Spleen (tissue), 11 donors: Measurements from ENCODE around the gene RAB40B. TPM values are rescaled to one million over a fixed set of nuclear protein-coding genes. Genes with fewer than 3 reads are reported as not detected.
A peak's percentile ranks its signal among the peaks of the same experiment; 100 is the strongest.

Source experiments
- DNase-seq: peaks from one replicate; pipeline ENCODE4 v3.0.0-alpha.2; 2020
- H3K27ac ChIP-seq, 8 donors: fragments of 200-600 bp; sonication (generic) in 7 of 8; 1 replicate in 4 of 8; 2 replicates in 4 of 8; pipeline versions ENCODE4 v1.5.0 to v1.8.0; 2016 to 2021; ENCODE audit warnings: inconsistent platforms in 4 of 8, mild to moderate bottlenecking in 4 of 8, moderate library complexity in 1 of 8
- H3K27me3 ChIP-seq, 7 donors: fragments of 200-600 bp; sonication (generic) in 6 of 7; replicated peaks in 1 of 7; 1 replicate in 4 of 7; 2 replicates in 3 of 7; pipeline versions ENCODE4 v1.5.0 to v1.8.0; 2016 to 2021; ENCODE audit warnings: inconsistent platforms in 3 of 7, mild to moderate bottlenecking in 1 of 7
- H3K36me3 ChIP-seq, 6 donors: fragments of 200-600 bp; sonication (generic) in 5 of 6; 1 replicate in 4 of 6; 2 replicates in 2 of 6; pipeline versions ENCODE4 v1.5.0 to v1.8.0; 2016 to 2021; ENCODE audit warnings: inconsistent platforms in 2 of 6
- H3K4me1 ChIP-seq, 6 donors: fragments of 200-600 bp; sonication (generic) in 5 of 6; 1 replicate in 3 of 6; 2 replicates in 3 of 6; pipeline versions ENCODE4 v1.5.0 to v1.8.0; 2016 to 2021; ENCODE audit warnings: inconsistent platforms in 3 of 6
- H3K4me3 ChIP-seq, 8 donors: fragments of 200-600 bp; sonication (generic) in 7 of 8; 1 replicate in 4 of 8; 2 replicates in 4 of 8; pipeline versions ENCODE4 v1.5.0 to v1.8.0; 2016 to 2021; ENCODE audit warnings: inconsistent platforms in 4 of 8, mild to moderate bottlenecking in 4 of 8, moderate library complexity in 2 of 8
- H3K9me3 ChIP-seq, 8 donors: fragments of 200-600 bp; sonication (generic) in 7 of 8; 1 replicate in 4 of 8; 2 replicates in 4 of 8; pipeline versions ENCODE4 v1.5.0 to v1.8.0; 2016 to 2021; ENCODE audit warnings: inconsistent platforms in 4 of 8
- POLR2A ChIP-seq, 3 donors: fragments of 450-650 bp; IDR thresholded peaks; one replicate each; pipeline ENCODE4 v1.5.1; 2017; ENCODE audit warnings: antibody characterized with exemption in 3 of 3, mild to moderate bottlenecking in 1 of 3
- POLR2AphosphoS5 ChIP-seq, 3 donors: sonication (generic); formaldehyde crosslinking; IDR thresholded peaks; one replicate each; pipeline ENCODE4 v1.5.1; 2017; ENCODE audit warnings: antibody characterized with exemption in 3 of 3
- WGBS, 5 donors: extraction: QIAGEN DNeasy Blood & Tissue Kit in 3 of 5; methylation state at CpG; one replicate each; pipeline versions ENCODE4 v1.1.5 to v1.1.7; 2013 to 2018; 5-methylcytosine and 5-hydroxymethylcytosine counted together
- intact Hi-C: fragments of 100-400 bp; cut with DNase I; formaldehyde crosslinking; loops from one replicate; pipeline ENCODE4 v1.15.0; 2023; ENCODE audit warnings: low total_unique reads
- polyA plus RNA-seq, 3 donors: library from polyadenylated mRNA; stranded (reverse); fragments of 200-250 nt; gene quantifications; one replicate each; pipeline ENCODE4 v1.2.1, GENCODE V29; 2013
- total RNA-seq, 7 donors: library from RNA; depleted of rRNA in 3 of 7; stranded (reverse); fragments of >200 nt in 3 of 7; fragmentation: NEBNext Ultra II Directional in 4 of 7; extraction: Animal tissue kit (Norgen Biotek cat#: 25700) in 4 of 7; gene quantifications; one replicate each; pipeline versions ENCODE4 v1.1.0 to v1.2.1, GENCODE V29; 2016 to 2021
- TF ChIP-seq, protein P1 (sequence below), 11 experiments: fragments of 200-600 bp in 7 of 11; fragments of 450-650 bp in 4 of 11; sonication (generic) in 4 of 11; IDR thresholded peaks in 8 of 11; conservative IDR thresholded peaks in 3 of 11; 1 replicate in 7 of 11; 2 replicates in 4 of 11; pipeline versions ENCODE4 v1.4.0 to v1.8.0; 2016 to 2021; ENCODE audit warnings: antibody characterized with exemption in 11 of 11, inconsistent platforms in 4 of 11, mild to moderate bottlenecking in 1 of 11
- donor health status: healthy with polysubstance abuse.
- donor health status: DM: no; HTN: no; CAD: no; lungs with moderate emphysema.
- donor health status: DM: no; HTN: no; CAD: no.
- donor health status: Bipolar disorder and iron deficiency.
- donor health status: healthy.
- donor health status: DM: no; HTN: no; CAD: no.
- donor health status: DM: yes; HTN: yes; CAD: no.

Gene RAB40B
- total and polyA plus RNA-seq, 10 donors = 4.1 to 13.6 (median 6.9) TPM

DNA sequence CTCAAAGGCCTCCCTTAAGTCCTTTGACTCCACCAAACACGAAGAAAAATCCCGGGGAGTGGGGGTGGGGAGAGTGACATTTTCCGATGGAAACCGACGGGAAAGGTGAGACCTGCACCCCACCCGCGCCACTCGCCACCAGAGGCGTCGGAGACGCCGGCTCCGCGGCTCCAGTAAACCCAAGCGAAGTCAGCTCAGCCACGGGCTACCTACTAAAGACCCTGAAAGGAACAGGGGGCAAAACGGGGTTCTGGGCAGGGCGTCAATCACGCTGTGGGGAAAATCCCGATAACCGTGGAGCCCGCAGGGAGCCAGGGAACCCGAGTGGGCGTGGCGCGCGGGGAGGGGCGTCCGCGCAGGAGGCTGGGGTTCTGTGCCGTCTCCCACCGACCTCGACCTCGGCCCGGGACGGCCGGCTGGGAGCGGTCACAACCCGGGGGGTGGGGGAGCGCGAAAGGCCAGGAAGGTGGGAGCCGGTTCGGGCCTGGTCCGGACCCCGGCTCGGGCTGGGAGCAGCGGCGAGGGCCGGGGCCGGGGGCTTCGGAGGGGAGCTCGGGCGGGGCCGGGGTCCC lies 50.8 kb downstream of the RAB40B start:
- Histone ChIP-seq H3K36me3 (peaks cover 0 to 22% (median 19%) of the 10 kb centered on the region in 6 donors), H3K4me3 (peak overlapping the region; percentile 73 to 95 (median 91)), H3K9me3 (no peaks in the 10 kb centered on the region), H3K4me1 (peaks cover 19 to 60% (median 29%) of the 10 kb centered on the region in 6 donors), H3K27ac (peak overlapping the region; percentile 94 to 100 (median 96)), H3K27me3 (no peaks in the 10 kb centered on the region)
- no peak for DNase-seq
- intact Hi-C loops = no loop called here
- TF ChIP-seq, protein P1, sequence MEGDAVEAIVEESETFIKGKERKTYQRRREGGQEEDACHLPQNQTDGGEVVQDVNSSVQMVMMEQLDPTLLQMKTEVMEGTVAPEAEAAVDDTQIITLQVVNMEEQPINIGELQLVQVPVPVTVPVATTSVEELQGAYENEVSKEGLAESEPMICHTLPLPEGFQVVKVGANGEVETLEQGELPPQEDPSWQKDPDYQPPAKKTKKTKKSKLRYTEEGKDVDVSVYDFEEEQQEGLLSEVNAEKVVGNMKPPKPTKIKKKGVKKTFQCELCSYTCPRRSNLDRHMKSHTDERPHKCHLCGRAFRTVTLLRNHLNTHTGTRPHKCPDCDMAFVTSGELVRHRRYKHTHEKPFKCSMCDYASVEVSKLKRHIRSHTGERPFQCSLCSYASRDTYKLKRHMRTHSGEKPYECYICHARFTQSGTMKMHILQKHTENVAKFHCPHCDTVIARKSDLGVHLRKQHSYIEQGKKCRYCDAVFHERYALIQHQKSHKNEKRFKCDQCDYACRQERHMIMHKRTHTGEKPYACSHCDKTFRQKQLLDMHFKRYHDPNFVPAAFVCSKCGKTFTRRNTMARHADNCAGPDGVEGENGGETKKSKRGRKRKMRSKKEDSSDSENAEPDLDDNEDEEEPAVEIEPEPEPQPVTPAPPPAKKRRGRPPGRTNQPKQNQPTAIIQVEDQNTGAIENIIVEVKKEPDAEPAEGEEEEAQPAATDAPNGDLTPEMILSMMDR (IDR thresholded peaks at IDR 0.05 in 8 of 11, conservative IDR thresholded peaks at IDR 0.05 in 3 of 11) = no peak
- TF ChIP-seq POLR2A (IDR thresholded peaks at IDR 0.05) (no peak), POLR2AphosphoS5 (IDR thresholded peaks at IDR 0.05) (no peak)
- WGBS, 5 donors = 0 to 1% (median 1%) methylated on average over 45 to 54 of the region's 54 CpGs

DNA sequence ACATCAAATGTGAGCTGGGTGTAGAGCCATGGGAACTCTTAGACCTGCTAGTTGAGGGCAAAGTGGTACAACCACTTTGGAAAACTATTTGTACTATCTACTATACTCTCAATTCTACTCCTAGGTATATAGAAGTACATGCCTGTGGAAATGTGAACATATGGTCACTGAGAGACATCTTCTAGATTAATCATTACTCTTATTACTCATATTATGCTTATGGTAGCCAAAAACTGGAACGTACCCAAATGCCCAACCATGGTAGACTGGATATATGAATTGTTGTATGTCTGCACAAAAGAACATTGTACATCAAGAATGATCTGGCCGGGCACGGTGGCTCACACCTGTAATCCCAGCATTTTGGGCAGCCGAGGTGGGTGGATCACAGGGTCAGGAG lies 53.0 kb downstream of the RAB40B start:
- DNase-seq = no peak
- Histone ChIP-seq H3K9me3 (no peaks in the 10 kb centered on the region), H3K27me3 (no peaks in the 10 kb centered on the region), H3K36me3 (peaks cover 0 to 43% (median 39%) of the 10 kb centered on the region in 6 donors), H3K4me1 (peaks cover 19 to 79% (median 32%) of the 10 kb centered on the region in 6 donors), H3K4me3 (no peak overlapping the region), H3K27ac (no peak overlapping the region)
- TF ChIP-seq POLR2A (IDR thresholded peaks at IDR 0.05) (no peak), POLR2AphosphoS5 (IDR thresholded peaks at IDR 0.05) (no peak)
- TF ChIP-seq, protein P1 (IDR thresholded peaks at IDR 0.05 in 8 of 11, conservative IDR thresholded peaks at IDR 0.05 in 3 of 11) = no peak
- intact Hi-C loops = no loop called here
- WGBS, 5 donors = 89 to 97% (median 95%) methylated on average over 4 of the region's 4 CpGs

DNA sequence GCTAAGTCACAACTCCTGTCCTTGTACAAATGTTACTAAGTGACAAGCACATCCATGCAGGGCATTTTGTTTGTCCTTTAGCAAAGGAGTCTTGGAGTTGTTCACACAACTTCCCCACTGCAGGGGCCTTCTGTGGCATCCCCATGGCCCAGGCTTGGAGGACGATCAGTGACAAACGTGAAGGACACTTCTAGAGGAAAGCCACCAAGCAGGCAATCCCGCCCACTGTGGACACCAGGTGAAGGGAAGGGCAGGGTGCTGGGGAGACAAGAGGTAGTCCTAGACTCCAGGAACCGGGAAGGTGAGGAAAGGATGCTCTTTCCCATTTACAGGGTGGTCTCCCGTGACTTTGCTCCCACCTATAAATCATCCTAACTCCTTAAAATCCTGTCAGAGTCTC lies 54.4 kb downstream of the RAB40B start:
- Histone ChIP-seq H3K9me3 (no peaks in the 10 kb centered on the region), H3K36me3 (peaks cover 0 to 57% (median 46%) of the 10 kb centered on the region in 6 donors), H3K27me3 (no peaks in the 10 kb centered on the region), H3K4me3 (no peak overlapping the region), H3K4me1 (peaks cover 19 to 88% (median 39%) of the 10 kb centered on the region in 6 donors), H3K27ac (no peak overlapping the region)
- 79 to 92% (median 86%) methylated on average over 5 of the region's 5 CpGs for WGBS, 5 donors
- intact Hi-C loops = no loop called here
- TF ChIP-seq POLR2AphosphoS5 (IDR thresholded peaks at IDR 0.05) (no peak), POLR2A (IDR thresholded peaks at IDR 0.05) (no peak)
- TF ChIP-seq, protein P1 (IDR thresholded peaks at IDR 0.05 in 8 of 11, conservative IDR thresholded peaks at IDR 0.05 in 3 of 11) = no peak
- peak; percentile 52 for DNase-seq

DNA sequence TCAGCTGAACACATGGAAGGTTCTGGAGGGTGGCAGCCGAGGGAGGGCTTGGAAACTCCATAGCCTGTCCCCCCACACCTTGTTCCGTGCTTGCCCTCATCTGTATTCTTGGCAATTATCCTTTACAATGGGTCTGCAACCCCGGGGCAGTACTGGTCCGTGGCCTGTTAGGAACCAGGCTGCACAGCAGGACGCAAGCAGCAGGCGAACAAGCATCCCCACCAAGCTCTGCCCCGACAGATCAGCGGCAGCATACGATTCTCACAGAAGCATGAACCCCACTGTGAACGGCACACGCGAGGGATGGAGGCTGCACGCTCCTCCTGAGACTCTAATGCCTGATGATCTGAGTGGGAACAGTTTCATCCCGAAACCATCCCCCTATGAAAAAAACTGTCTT lies 56.5 kb downstream of the RAB40B start:
- 93 to 97% (median 95%) methylated on average over 12 to 14 of the region's 14 CpGs for WGBS, 5 donors
- peaks cover 0 to 77% (median 47%) of the 10 kb centered on the region in 6 donors for H3K36me3 ChIP-seq
- peaks cover 15 to 88% (median 37%) of the 10 kb centered on the region in 6 donors for H3K4me1 ChIP-seq
- peaks cover 0 to 6% (median 3%) of the 10 kb centered on the region in 8 donors for H3K9me3 ChIP-seq
- no peak overlapping the region for H3K4me3 ChIP-seq
- intact Hi-C loops = no loop called here
- no peaks in the 10 kb centered on the region for H3K27me3 ChIP-seq
- H3K27ac ChIP-seq = no peak overlapping the region
- TF ChIP-seq POLR2A (IDR thresholded peaks at IDR 0.05) = no peak
- peak in 1 of 3 donors; percentile 23 for TF ChIP-seq POLR2AphosphoS5 (IDR thresholded peaks at IDR 0.05)
- TF ChIP-seq, protein P1 (IDR thresholded peaks at IDR 0.05 in 8 of 11, conservative IDR thresholded peaks at IDR 0.05 in 3 of 11) = no peak
- DNase-seq = no peak
